DOHH2 (cell line): ENCODE data around the gene SPINT2.

Experiments used
- H3F3A ChIP-seq: fragments of 200-600 bp; sonication (generic), shearing (Covaris generic); 2 replicates; pipeline ENCODE4 v1.6.0; 2016; ENCODE audit warnings: antibody characterized with exemption, mild to moderate bottlenecking; ENCODE audit not compliant: control insufficient read depth, insufficient read depth
- H3K27ac ChIP-seq: fragments of 200-600 bp; sonication (generic); 2 replicates; pipeline ENCODE4 v1.5.1; 2014; ENCODE audit warnings: low read depth, mild to moderate bottlenecking, low read length, moderate library complexity
- H3K27me3 ChIP-seq: fragments of 200-600 bp; sonication (generic); 2 replicates; pipeline ENCODE4 v1.6.1; 2014; ENCODE audit warnings: mild to moderate bottlenecking, low read length, mixed read lengths; ENCODE audit not compliant: control insufficient read depth
- H3K36me3 ChIP-seq: fragments of 200-600 bp; sonication (generic); 2 replicates; pipeline ENCODE4 v1.6.1; 2014; ENCODE audit warnings: mild to moderate bottlenecking, low read length, moderate library complexity, mixed read lengths; ENCODE audit not compliant: control insufficient read depth
- H3K4me1 ChIP-seq: fragments of 200-600 bp; sonication (generic); 2 replicates; pipeline ENCODE4 v1.6.1; 2014; ENCODE audit warnings: mild to moderate bottlenecking, low read length, mixed read lengths; ENCODE audit not compliant: control insufficient read depth
- H3K4me2 ChIP-seq: fragments of 200-600 bp; sonication (generic); 2 replicates; pipeline ENCODE4 v1.6.0; 2014; ENCODE audit warnings: mild to moderate bottlenecking, low read length, moderate library complexity
- H3K4me3 ChIP-seq: fragments of 200-600 bp; sonication (generic); 2 replicates; pipeline ENCODE4 v1.5.1; 2014; ENCODE audit warnings: mild to moderate bottlenecking, low read length, mixed read lengths
- H3K79me2 ChIP-seq: fragments of 200-600 bp; sonication (generic); 2 replicates; pipeline ENCODE4 v1.6.1; 2014; ENCODE audit warnings: mild to moderate bottlenecking, low read length, mixed read lengths; ENCODE audit not compliant: control insufficient read depth
- H3K9me2 ChIP-seq: fragments of 200-600 bp; sonication (generic); replicated peaks from 2 replicates; pipeline ENCODE4 v1.6.1; 2014; ENCODE audit warnings: mild to moderate bottlenecking, low read length, mixed read lengths; ENCODE audit not compliant: control insufficient read depth
- H3K9me3 ChIP-seq: fragments of 200-600 bp; sonication (generic); 2 replicates; pipeline ENCODE4 v1.6.1; 2014; ENCODE audit warnings: antibody characterized with exemption, low read length, mixed read lengths; ENCODE audit not compliant: control insufficient read depth, insufficient read depth
- H4K20me1 ChIP-seq: fragments of 200-600 bp; sonication (generic); 2 replicates; pipeline ENCODE4 v1.6.0; 2014; ENCODE audit warnings: low read depth, mild to moderate bottlenecking, antibody characterized with exemption, low read length, moderate library complexity; ENCODE audit not compliant: control insufficient read depth, insufficient read depth
- EZH2phosphoT487 ChIP-seq: fragments of 200-600 bp; sonication (generic); IDR thresholded peaks from 2 replicates; pipeline ENCODE4 v1.6.1; 2017; ENCODE audit warnings: borderline replicate concordance, mild to moderate bottlenecking, antibody characterized with exemption, low read length, moderate library complexity, mixed read lengths
- TF ChIP-seq, protein P1 (sequence below): fragments of 200-600 bp; sonication (generic); IDR thresholded peaks from one replicate; pipeline ENCODE4 v1.5.1; 2014; ENCODE audit warnings: antibody characterized with exemption, mild to moderate bottlenecking, low read depth, low read length; ENCODE audit not compliant: poor library complexity, severe bottlenecking

The SPINT2 gene

DNA sequence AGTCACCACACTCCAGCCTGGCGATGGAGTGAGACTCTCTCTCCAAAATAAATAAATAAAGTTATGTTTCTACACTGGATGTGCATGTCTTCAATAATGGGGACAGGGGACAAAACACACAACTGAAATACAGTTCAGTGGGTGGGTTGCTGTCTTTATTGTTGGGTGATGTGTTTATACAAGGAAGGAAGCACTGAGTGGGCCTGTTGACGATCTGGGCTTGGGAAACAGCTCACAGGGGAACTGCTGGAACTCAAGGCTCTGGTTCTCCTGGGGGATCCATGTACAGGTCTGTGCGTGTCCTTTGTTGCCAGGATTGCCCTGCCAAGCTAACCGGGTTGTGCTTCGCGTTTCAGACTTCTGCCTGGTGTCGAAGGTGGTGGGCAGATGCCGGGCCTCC is 18.9 kb downstream of the SPINT2 start:
- no peaks in the 10 kb centered on the region for H3K79me2 ChIP-seq
- no peaks in the 10 kb centered on the region for H3F3A ChIP-seq
- no peak overlapping the region for H3K4me3 ChIP-seq
- no peaks in the 10 kb centered on the region for H3K9me2 ChIP-seq
- H3K9me3 ChIP-seq = no peaks in the 10 kb centered on the region
- H3K4me1 ChIP-seq = peaks cover 15% of the 10 kb centered on the region
- H3K27me3 ChIP-seq = no peaks in the 10 kb centered on the region
- H3K36me3 ChIP-seq = no peaks in the 10 kb centered on the region
- H3K27ac ChIP-seq = no peak overlapping the region
- TF ChIP-seq, protein P1, sequence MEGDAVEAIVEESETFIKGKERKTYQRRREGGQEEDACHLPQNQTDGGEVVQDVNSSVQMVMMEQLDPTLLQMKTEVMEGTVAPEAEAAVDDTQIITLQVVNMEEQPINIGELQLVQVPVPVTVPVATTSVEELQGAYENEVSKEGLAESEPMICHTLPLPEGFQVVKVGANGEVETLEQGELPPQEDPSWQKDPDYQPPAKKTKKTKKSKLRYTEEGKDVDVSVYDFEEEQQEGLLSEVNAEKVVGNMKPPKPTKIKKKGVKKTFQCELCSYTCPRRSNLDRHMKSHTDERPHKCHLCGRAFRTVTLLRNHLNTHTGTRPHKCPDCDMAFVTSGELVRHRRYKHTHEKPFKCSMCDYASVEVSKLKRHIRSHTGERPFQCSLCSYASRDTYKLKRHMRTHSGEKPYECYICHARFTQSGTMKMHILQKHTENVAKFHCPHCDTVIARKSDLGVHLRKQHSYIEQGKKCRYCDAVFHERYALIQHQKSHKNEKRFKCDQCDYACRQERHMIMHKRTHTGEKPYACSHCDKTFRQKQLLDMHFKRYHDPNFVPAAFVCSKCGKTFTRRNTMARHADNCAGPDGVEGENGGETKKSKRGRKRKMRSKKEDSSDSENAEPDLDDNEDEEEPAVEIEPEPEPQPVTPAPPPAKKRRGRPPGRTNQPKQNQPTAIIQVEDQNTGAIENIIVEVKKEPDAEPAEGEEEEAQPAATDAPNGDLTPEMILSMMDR = no peak
- no peak for TF ChIP-seq EZH2phosphoT487
- no peak overlapping the region for H3K4me2 ChIP-seq
- no peaks in the 10 kb centered on the region for H4K20me1 ChIP-seq

DNA sequence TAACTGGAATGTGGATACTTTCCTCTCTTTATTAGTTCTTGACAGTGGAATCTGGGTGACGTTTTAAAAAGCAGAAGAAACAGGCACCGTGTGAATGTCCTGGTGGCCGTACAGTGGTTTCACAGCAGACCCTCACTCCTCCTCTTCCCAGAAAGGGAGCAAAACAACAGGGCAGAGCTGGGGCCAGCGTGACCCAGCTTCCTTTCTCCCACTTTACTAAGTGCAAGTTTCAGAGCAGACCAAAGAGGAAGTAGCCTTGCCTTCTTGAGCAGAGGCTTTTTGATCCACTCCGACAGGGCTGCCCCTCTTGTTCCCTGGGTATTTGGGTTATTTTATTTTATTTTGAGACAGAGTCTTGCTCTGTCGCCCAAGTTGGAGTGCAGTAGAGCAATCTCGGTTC is 20.0 kb downstream of the SPINT2 start:
- H3K9me3 ChIP-seq = no peaks in the 10 kb centered on the region
- peaks cover 15% of the 10 kb centered on the region for H3K4me1 ChIP-seq
- H3K4me3 ChIP-seq = no peak overlapping the region
- no peak overlapping the region for H3K27ac ChIP-seq
- no peaks in the 10 kb centered on the region for H3F3A ChIP-seq
- peak overlapping the region; percentile 37 for H3K4me2 ChIP-seq
- H3K27me3 ChIP-seq = no peaks in the 10 kb centered on the region
- H3K9me2 ChIP-seq = no peaks in the 10 kb centered on the region
- no peaks in the 10 kb centered on the region for H3K36me3 ChIP-seq
- H4K20me1 ChIP-seq = no peaks in the 10 kb centered on the region
- no peaks in the 10 kb centered on the region for H3K79me2 ChIP-seq
- no peak for TF ChIP-seq EZH2phosphoT487
- TF ChIP-seq, protein P1 = no peak

DNA sequence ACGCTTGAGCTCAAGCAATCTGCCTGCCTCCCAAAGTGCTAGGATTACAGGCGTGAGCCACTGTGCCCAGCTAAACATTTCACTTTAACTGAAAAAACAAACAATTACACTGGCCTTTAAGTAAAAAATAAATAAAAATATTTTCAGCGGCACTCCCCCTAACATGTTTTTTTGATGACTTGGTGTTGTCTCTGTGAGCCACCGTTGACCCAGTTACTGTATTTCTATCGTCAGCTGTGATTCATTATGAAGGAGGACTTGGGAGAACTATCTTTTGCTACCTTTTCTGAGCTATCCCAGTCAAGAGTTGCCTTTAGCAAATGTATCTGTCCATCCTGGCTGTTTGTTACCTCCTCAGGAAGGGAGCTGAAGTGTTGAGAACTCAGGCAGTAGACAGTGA is 21.2 kb downstream of the SPINT2 start:
- Histone ChIP-seq H3K79me2 (no peaks in the 10 kb centered on the region), H3K9me2 (no peaks in the 10 kb centered on the region), H3F3A (no peaks in the 10 kb centered on the region), H3K4me1 (peaks cover 15% of the 10 kb centered on the region), H4K20me1 (no peaks in the 10 kb centered on the region), H3K4me3 (no peak overlapping the region), H3K9me3 (no peaks in the 10 kb centered on the region), H3K36me3 (no peaks in the 10 kb centered on the region), H3K27ac (no peak overlapping the region), H3K27me3 (no peaks in the 10 kb centered on the region), H3K4me2 (no peak overlapping the region)
- TF ChIP-seq, protein P1 = no peak
- no peak for TF ChIP-seq EZH2phosphoT487

DNA sequence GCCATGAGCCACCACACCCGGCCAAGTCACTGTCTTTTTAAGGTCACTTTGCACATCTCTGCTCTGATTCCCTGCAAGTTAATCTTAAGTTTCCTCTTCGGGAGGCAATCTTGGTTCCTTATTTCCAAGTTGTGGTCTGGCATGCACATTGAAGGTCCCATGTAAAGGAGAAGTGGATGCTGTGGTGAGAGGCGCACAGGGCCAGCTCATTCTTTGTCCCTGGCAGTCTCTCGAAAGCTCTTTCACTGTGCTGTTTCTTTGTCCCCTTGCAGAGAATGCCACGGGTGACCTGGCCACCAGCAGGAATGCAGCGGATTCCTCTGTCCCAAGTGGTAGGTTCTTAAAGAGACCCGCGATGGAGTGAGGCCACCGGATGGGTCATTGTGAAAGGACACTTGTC is 23.2 kb downstream of the SPINT2 start:
- H3K9me3 ChIP-seq = no peaks in the 10 kb centered on the region
- H3K79me2 ChIP-seq = no peaks in the 10 kb centered on the region
- H3K27me3 ChIP-seq = no peaks in the 10 kb centered on the region
- TF ChIP-seq, protein P1 = no peak
- TF ChIP-seq EZH2phosphoT487 = no peak
- no peaks in the 10 kb centered on the region for H3K36me3 ChIP-seq
- H3K27ac ChIP-seq = no peak overlapping the region
- H3K9me2 ChIP-seq = no peaks in the 10 kb centered on the region
- H3K4me3 ChIP-seq = no peak overlapping the region
- no peaks in the 10 kb centered on the region for H4K20me1 ChIP-seq
- H3F3A ChIP-seq = no peaks in the 10 kb centered on the region
- no peak overlapping the region for H3K4me2 ChIP-seq
- peaks cover 11% of the 10 kb centered on the region for H3K4me1 ChIP-seq
